COR-L47 (cell line): ENCODE results near the gene CARMIL1.
"Not testable (repeated sequence)": the region's sequence is repeated elsewhere in the genome, so short reads cannot be mapped to it uniquely, and the experiment has no call there.

Experiments used
- DNase-seq: peaks from one replicate; lab custom pipeline; 2025; lab: John Stamatoyannopoulos, UW

Gene CARMIL1

GRCh38 chr6:25444521-25444920 is 165.3 kb downstream of the CARMIL1 start:
- not testable (repeated sequence) for DNase-seq

GRCh38 chr6:25446830-25447569 is 167.8 kb downstream of the CARMIL1 start:
- no peak for DNase-seq

- no peak for DNase-seq
Observed at GRCh38 chr6:25447570-25447929, 168.4 kb downstream of the CARMIL1 start.

- no peak for DNase-seq
Observed at GRCh38 chr6:25448965-25449538, 169.9 kb downstream of the CARMIL1 start.

- peak; percentile 88 for DNase-seq
Observed at GRCh38 chr6:25449774-25450173, 170.6 kb downstream of the CARMIL1 start.

GRCh38 chr6:25450469-25451198 is 171.5 kb downstream of the CARMIL1 start:
- DNase-seq: no peak

- DNase-seq: no peak
Observed at GRCh38 chr6:25452031-25452430, 172.9 kb downstream of the CARMIL1 start.

GRCh38 chr6:25453288-25453687 is 174.1 kb downstream of the CARMIL1 start:
- no peak for DNase-seq

- no peak for DNase-seq
Observed at GRCh38 chr6:25454136-25454535, 175.0 kb downstream of the CARMIL1 start.

- DNase-seq: peak; percentile 38
Observed at GRCh38 chr6:25456249-25457040, 177.3 kb downstream of the CARMIL1 start.

GRCh38 chr6:25457516-25457915 is 178.3 kb downstream of the CARMIL1 start:
- no peak for DNase-seq

- DNase-seq: no peak
Observed at GRCh38 chr6:25458485-25458884, 179.3 kb downstream of the CARMIL1 start.

GRCh38 chr6:25462235-25462897 is 183.2 kb downstream of the CARMIL1 start:
- no peak for DNase-seq

- no peak for DNase-seq
Observed at GRCh38 chr6:25463441-25463840, 184.3 kb downstream of the CARMIL1 start.

GRCh38 chr6:25464225-25464624 is 185.1 kb downstream of the CARMIL1 start:
- DNase-seq: no peak

- DNase-seq: no peak
Observed at GRCh38 chr6:25465941-25466340, 186.8 kb downstream of the CARMIL1 start.

GRCh38 chr6:25468881-25469280 is 189.7 kb downstream of the CARMIL1 start:
- DNase-seq: no peak

GRCh38 chr6:25469797-25470388 is 190.7 kb downstream of the CARMIL1 start:
- DNase-seq: no peak

- DNase-seq: no peak
Observed at GRCh38 chr6:25472306-25472705, 193.1 kb downstream of the CARMIL1 start.

- no peak for DNase-seq
Observed at GRCh38 chr6:25472906-25473305, 193.7 kb downstream of the CARMIL1 start.

- DNase-seq: no peak
Observed at GRCh38 chr6:25473447-25473846, 194.3 kb downstream of the CARMIL1 start.
